A673 (cell line): ENCODE data around the gene GRIK3. TPM values are rescaled to one million over a fixed set of nuclear protein-coding genes. Genes with fewer than 3 reads are reported as not detected.

Experiments
- BruUV-seq: library from RNA; stranded (reverse); fragments of 400-500 nt; replicated peaks from 2 replicates; lab custom pipeline; 2021; lab: Mats Ljungman, UMichigan
- CTCF ChIA-PET: fragments of 300-600 bp; sonication (Branson Sonifier 250); formaldehyde crosslinking; loops from one replicate; lab custom pipeline; 2022; ENCODE audit warnings: antibody characterized with exemption; lab: Charles Lee
- POLR2A ChIA-PET: fragments of 300-600 bp; sonication (Branson Sonifier 250); formaldehyde crosslinking; loops from one replicate; lab custom pipeline; 2022; ENCODE audit warnings: antibody characterized with exemption; ENCODE audit not compliant: low non-redundant PET; lab: Charles Lee
- DNase-seq: peaks from one replicate; pipeline ENCODE4 v3.0.0-alpha.2; 2015; ENCODE audit warnings: low spot score
- H3K27ac ChIP-seq: fragments of 200-600 bp; sonication (generic); 2 replicates; pipeline ENCODE4 v1.5.1; 2016; ENCODE audit warnings: mixed run types, low read depth, mild to moderate bottlenecking, mixed read lengths, antibody characterized with exemption, low read length; ENCODE audit not compliant: poor library complexity, severe bottlenecking
- H3K27me3 ChIP-seq: fragments of 200-600 bp; sonication (generic); replicated peaks from 2 replicates; pipeline ENCODE4 v1.6.1; 2017; ENCODE audit warnings: mixed run types, low read depth, mild to moderate bottlenecking, mixed read lengths, antibody characterized with exemption, low read length; ENCODE audit not compliant: insufficient read depth, poor library complexity
- H3K36me3 ChIP-seq: fragments of 200-600 bp; sonication (generic); 2 replicates; pipeline ENCODE4 v1.6.1; 2016; ENCODE audit warnings: mixed run types, mild to moderate bottlenecking, mixed read lengths, antibody characterized with exemption, low read length; ENCODE audit not compliant: insufficient read depth, poor library complexity, severe bottlenecking
- H3K4me1 ChIP-seq: fragments of 200-600 bp; sonication (generic); 2 replicates; pipeline ENCODE4 v1.6.1; 2017; ENCODE audit warnings: mixed run types, mild to moderate bottlenecking, mixed read lengths, antibody characterized with exemption, low read length; ENCODE audit not compliant: insufficient read depth, poor library complexity, severe bottlenecking
- H3K4me3 ChIP-seq: fragments of 200-600 bp; sonication (generic); 2 replicates; pipeline ENCODE4 v1.5.1; 2016; ENCODE audit warnings: low read depth, mixed run types, mild to moderate bottlenecking, mixed read lengths, low read length; ENCODE audit not compliant: poor library complexity, severe bottlenecking
- H3K9me3 ChIP-seq: fragments of 200-600 bp; sonication (generic); 2 replicates; pipeline ENCODE4 v1.6.1; 2016; ENCODE audit warnings: mixed run types, low read depth, mild to moderate bottlenecking, mixed read lengths, antibody characterized with exemption, low read length; ENCODE audit not compliant: poor library complexity, severe bottlenecking
- EZH2 ChIP-seq: fragments of 200-600 bp; sonication (generic); IDR thresholded peaks from 2 replicates; pipeline ENCODE4 v1.6.1; 2017; ENCODE audit warnings: borderline replicate concordance, low read depth, mild to moderate bottlenecking, mixed read lengths, antibody characterized with exemption, low read length; ENCODE audit not compliant: poor library complexity, severe bottlenecking
- intact Hi-C: fragments of 100-400 bp; cut with micrococcal nuclease; formaldehyde crosslinking; loops from one replicate; pipeline ENCODE4 v1.10.0; 2022; ENCODE audit not compliant: unreplicated experiment
- total RNA-seq: library from RNA; stranded (reverse); gene quantifications from 2 replicates; pipeline ENCODE4 v1.2.3, GENCODE V29; 2021
- TF ChIP-seq, protein P1 (sequence below): fragments of 300-800, 200-600 bp; sonication (generic); conservative IDR thresholded peaks from 2 replicates; pipeline ENCODE4 v1.5.1; 2017; ENCODE audit warnings: low read depth, mild to moderate bottlenecking, antibody characterized with exemption, low read length, moderate library complexity, mixed read lengths

GRIK3 gene
- total RNA-seq, 1 experiment from 2014 or later: 0.17 TPM

DNA sequence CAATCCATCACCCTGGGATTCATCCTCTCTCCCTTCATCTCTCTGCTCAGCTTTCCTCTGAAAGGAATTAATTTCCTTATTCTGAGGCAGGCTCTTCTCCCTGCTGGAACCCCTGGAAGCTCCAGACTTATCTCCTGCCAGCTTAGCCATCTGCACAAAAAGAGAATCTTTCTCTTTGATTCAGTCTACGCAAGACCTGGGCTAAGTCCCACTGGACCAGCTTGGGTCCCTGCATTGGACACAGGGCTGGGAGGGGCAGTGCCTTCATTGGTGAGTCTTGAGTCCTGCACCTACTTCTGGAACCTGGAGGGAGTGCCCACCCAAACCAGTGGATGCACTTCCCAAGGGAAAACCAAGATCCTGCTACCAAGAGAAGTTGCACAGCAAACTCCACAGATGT, 279.9 kb downstream of the GRIK3 start:
- TF ChIP-seq EZH2: no peak
- TF ChIP-seq, protein P1, sequence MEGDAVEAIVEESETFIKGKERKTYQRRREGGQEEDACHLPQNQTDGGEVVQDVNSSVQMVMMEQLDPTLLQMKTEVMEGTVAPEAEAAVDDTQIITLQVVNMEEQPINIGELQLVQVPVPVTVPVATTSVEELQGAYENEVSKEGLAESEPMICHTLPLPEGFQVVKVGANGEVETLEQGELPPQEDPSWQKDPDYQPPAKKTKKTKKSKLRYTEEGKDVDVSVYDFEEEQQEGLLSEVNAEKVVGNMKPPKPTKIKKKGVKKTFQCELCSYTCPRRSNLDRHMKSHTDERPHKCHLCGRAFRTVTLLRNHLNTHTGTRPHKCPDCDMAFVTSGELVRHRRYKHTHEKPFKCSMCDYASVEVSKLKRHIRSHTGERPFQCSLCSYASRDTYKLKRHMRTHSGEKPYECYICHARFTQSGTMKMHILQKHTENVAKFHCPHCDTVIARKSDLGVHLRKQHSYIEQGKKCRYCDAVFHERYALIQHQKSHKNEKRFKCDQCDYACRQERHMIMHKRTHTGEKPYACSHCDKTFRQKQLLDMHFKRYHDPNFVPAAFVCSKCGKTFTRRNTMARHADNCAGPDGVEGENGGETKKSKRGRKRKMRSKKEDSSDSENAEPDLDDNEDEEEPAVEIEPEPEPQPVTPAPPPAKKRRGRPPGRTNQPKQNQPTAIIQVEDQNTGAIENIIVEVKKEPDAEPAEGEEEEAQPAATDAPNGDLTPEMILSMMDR: no peak
- DNase-seq: no peak
- BruUV-seq: no TSS peak
- intact Hi-C loops: no loop called here
- Histone ChIP-seq H3K9me3 (no peaks in the 10 kb centered on the region), H3K36me3 (no peaks in the 10 kb centered on the region), H3K27me3 (no peaks in the 10 kb centered on the region), H3K4me3 (no peak overlapping the region), H3K4me1 (no peaks in the 10 kb centered on the region), H3K27ac (no peak overlapping the region)
- CTCF ChIA-PET: no interaction called here
- POLR2A ChIA-PET: no interaction called here

DNA sequence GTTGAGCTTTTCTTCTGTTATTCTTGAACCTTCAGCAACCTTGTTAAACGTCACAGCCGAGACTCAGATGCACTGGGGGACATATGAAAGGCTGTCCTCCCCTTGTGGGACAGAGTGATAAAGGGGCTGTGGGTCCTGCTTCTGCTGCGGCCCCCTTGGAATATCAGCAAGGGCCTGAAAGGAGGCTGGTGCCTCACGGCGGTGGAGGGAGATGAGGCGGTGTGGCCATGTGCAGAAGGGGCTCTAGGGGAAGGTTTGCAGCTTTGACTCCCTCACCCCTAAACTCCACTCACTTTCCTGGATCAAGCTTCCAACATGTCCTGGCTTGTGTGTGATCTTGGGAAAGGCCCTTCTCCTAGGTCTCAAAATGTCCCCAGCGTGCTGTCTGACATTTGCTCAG, 280.9 kb downstream of the GRIK3 start:
- Histone ChIP-seq H3K27me3 (no peaks in the 10 kb centered on the region), H3K4me3 (no peak overlapping the region), H3K27ac (no peak overlapping the region), H3K4me1 (no peaks in the 10 kb centered on the region), H3K9me3 (no peaks in the 10 kb centered on the region), H3K36me3 (no peaks in the 10 kb centered on the region)
- BruUV-seq: no TSS peak
- CTCF ChIA-PET: no interaction called here
- no peak for TF ChIP-seq EZH2
- TF ChIP-seq, protein P1: no peak
- no peak for DNase-seq
- POLR2A ChIA-PET: no interaction called here
- intact Hi-C loops: no loop called here

GRCh38 chr1:36752891-36753361, 281.4 kb downstream of the GRIK3 start:
- intact Hi-C loops: no loop called here
- H3K4me3 ChIP-seq: no peak overlapping the region
- no peaks in the 10 kb centered on the region for H3K4me1 ChIP-seq
- no peaks in the 10 kb centered on the region for H3K9me3 ChIP-seq
- TF ChIP-seq, protein P1: no peak
- TF ChIP-seq EZH2: no peak
- ChIA-PET POLR2A (no interaction called here), CTCF (no interaction called here)
- H3K27ac ChIP-seq: no peak overlapping the region
- BruUV-seq: no TSS peak
- no peak for DNase-seq
- no peaks in the 10 kb centered on the region for H3K36me3 ChIP-seq
- no peaks in the 10 kb centered on the region for H3K27me3 ChIP-seq
